HAP-1 (cell line): ENCODE results near the gene PELI2.

ENCODE experiments used
- DNase-seq, 2 experiments: peaks; one replicate each; pipeline ENCODE4 v3.0.0-alpha.2; 2016 to 2020; ENCODE audit warnings: low spot score in 2 of 2
- H3K27me3 ChIP-seq: fragments of 250-450 bp; sonication (Bioruptor Pico); 2 replicates; pipeline ENCODE4 v1.5.1; 2020; ENCODE audit warnings: low read depth, mild to moderate bottlenecking, moderate library complexity
- H3K36me3 ChIP-seq: fragments of 250-450 bp; sonication (Bioruptor Pico); replicated peaks from 2 replicates; pipeline ENCODE4 v1.5.1; 2020; ENCODE audit warnings: mild to moderate bottlenecking
- H3K4me1 ChIP-seq: fragments of 250-450 bp; sonication (Bioruptor Pico); 2 replicates; pipeline ENCODE4 v1.5.1; 2020; ENCODE audit warnings: mild to moderate bottlenecking
- H3K4me3 ChIP-seq: fragments of 250-450 bp; sonication (Bioruptor Pico); 2 replicates; pipeline ENCODE4 v1.5.1; 2020; ENCODE audit warnings: mild to moderate bottlenecking, moderate library complexity
- H3K9me3 ChIP-seq: fragments of 250-450 bp; sonication (Bioruptor Pico); 2 replicates; pipeline ENCODE4 v1.5.1; 2020; ENCODE audit warnings: mild to moderate bottlenecking, moderate library complexity
- in situ Hi-C: fragments of 300-500 bp; cut with MboI; formaldehyde crosslinking; loops from 3 replicates; pipeline ENCODE4 v1.14.3; 2020; ENCODE audit warnings: low sequenced_read_pairs, inconsistent platforms, mixed read lengths

PELI2 gene

DNA sequence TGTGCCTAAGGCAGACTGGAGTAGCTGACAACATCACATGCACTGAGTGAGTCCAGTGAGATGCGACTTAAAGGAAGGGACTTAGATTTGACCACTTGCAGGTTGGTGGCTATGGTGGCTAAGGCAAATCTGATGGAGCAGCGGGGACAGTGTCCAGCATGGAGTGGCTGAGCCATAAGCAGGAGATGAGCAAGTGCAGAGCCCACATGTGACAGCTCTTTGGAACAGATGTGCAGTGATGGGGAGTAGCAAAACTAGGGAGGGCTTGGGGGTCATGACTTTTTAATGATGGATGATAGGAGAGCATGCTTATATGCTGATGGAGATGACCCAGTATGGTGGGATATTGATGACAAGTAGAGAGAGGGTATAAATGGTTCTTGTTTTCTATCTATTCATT, 80.2 kb downstream of the PELI2 start:
- H3K27me3 ChIP-seq: no peaks in the 10 kb centered on the region
- no peak overlapping the region for H3K4me3 ChIP-seq
- H3K36me3 ChIP-seq: no peaks in the 10 kb centered on the region
- H3K9me3 ChIP-seq: no peaks in the 10 kb centered on the region
- H3K4me1 ChIP-seq: peaks cover 8% of the 10 kb centered on the region
- no peak for DNase-seq
- in situ Hi-C loops: no loop called here

DNA sequence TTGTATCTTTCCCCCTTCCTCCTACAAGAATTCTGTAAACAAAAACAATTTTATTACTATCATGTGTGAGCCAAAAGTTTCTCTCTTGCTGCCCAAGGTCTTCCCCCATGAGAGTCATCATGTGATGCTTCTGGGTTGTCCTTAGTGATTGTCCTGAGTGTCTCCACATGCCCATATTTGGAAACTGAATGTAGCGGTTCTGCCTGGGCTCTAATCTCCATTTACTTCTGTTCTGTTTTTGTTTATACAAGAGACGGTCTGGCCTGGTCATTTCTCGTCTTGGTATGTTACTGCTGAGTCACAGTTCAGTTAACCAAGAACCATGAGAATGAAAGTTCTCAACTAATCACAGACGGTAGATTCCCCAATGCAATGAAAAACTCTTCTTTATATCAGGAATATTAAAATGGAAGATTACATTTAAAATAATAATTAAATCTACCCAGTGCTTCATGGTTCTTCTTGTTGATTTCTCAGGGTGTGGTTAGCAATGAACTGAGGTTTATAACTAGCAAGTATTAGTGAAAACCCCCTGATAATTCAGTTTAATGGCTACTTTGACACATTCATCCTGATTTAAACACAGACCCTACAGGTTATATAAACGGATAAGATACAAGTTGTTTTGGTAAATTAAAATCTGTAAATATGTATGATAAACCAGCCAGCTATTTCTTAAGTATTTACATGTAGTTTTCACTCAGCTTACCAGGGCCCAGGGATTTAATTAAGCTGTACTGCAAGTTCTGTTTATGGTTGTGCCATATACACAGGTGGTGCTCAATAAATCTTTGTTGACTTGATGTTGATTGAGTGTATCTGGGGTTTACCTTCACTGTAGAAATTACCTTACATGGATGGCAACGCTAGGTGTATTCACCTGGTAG, 81.1 kb downstream of the PELI2 start:
- DNase-seq: peak; percentile 14 to 23
- Histone ChIP-seq H3K4me1 (peaks cover 8% of the 10 kb centered on the region), H3K4me3 (no peak overlapping the region)

GRCh38 chr14:56199982-56200577, 81.9 kb downstream of the PELI2 start:
- no peak for DNase-seq
- H3K4me1 ChIP-seq: peaks cover 8% of the 10 kb centered on the region
- H3K9me3 ChIP-seq: no peaks in the 10 kb centered on the region
- in situ Hi-C loops: no loop called here
- H3K36me3 ChIP-seq: no peaks in the 10 kb centered on the region
- no peaks in the 10 kb centered on the region for H3K27me3 ChIP-seq
- H3K4me3 ChIP-seq: no peak overlapping the region

More for the DNA sequence above, 81.1 kb downstream of the PELI2 start:
- Histone ChIP-seq H3K27me3 (no peaks in the 10 kb centered on the region), H3K36me3 (no peaks in the 10 kb centered on the region), H3K9me3 (no peaks in the 10 kb centered on the region)
- in situ Hi-C loops: no loop called here

DNA sequence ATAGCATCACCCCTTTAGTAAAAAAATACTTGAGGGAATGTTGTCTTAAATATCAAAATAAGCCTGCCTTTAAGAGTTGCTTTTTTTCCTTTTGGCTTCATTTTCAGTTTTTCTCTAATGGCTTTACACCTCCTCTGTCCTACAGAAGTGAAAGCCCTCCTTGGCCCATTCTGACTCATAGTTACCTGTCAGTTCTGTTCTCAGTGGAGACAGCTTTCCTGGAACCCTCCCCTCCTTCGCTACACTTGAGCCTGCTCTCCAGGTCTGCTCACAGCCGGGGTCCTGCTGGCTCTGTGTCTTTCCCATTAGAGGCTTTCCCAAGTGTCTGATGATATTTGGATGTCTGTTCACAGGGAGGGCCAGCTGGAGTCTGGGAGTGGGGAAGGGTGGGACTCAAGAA, 84.0 kb downstream of the PELI2 start:
- peaks cover 8% of the 10 kb centered on the region for H3K4me1 ChIP-seq
- in situ Hi-C loops: no loop called here
- H3K27me3 ChIP-seq: no peaks in the 10 kb centered on the region
- H3K4me3 ChIP-seq: no peak overlapping the region
- no peaks in the 10 kb centered on the region for H3K36me3 ChIP-seq
- H3K9me3 ChIP-seq: no peaks in the 10 kb centered on the region
- no peak for DNase-seq

DNA sequence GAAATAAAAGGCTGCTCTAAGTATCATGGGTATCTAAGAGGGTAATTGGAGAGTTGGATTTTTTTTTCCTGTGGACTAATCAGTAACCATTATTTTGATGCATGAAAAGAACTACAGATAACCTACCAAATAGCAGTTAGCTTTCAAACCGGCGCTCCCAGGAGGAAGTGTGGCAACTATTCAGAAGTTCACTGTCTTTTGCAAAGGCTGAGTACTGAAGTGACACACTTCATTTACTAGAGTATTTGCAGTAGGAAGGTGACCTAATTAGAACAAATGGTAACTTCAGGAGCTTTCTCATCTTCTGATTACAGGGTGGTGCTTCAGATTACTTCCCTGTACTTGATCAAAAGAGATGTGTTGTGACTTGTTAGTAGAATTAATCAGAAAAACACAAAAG, 87.7 kb downstream of the PELI2 start:
- H3K4me3 ChIP-seq: no peak overlapping the region
- no peaks in the 10 kb centered on the region for H3K27me3 ChIP-seq
- in situ Hi-C loops: no loop called here
- no peaks in the 10 kb centered on the region for H3K36me3 ChIP-seq
- DNase-seq: no peak
- no peaks in the 10 kb centered on the region for H3K4me1 ChIP-seq
- no peaks in the 10 kb centered on the region for H3K9me3 ChIP-seq

DNA sequence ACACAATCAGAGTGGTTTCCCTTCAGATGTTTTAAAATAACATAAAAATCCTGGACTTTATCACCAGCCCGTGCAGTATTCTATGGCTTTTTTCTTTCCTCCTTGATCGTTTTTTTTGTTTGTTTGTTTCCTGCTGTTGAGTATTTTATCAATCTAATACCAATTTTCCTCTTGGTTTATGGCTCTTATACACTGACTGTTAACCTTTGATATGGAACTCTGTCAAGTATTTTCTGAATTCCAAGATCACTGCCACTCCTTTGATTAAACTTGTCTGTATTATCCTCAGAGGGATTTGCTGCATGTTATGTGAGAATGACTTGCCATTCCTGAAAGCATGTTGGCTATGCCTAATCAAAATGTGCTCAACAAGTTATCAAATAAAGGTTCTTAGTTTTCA, 88.4 kb downstream of the PELI2 start:
- Histone ChIP-seq H3K36me3 (no peaks in the 10 kb centered on the region), H3K9me3 (no peaks in the 10 kb centered on the region), H3K4me1 (no peaks in the 10 kb centered on the region), H3K27me3 (no peaks in the 10 kb centered on the region), H3K4me3 (no peak overlapping the region)
- in situ Hi-C loops: no loop called here
- no peak for DNase-seq

DNA sequence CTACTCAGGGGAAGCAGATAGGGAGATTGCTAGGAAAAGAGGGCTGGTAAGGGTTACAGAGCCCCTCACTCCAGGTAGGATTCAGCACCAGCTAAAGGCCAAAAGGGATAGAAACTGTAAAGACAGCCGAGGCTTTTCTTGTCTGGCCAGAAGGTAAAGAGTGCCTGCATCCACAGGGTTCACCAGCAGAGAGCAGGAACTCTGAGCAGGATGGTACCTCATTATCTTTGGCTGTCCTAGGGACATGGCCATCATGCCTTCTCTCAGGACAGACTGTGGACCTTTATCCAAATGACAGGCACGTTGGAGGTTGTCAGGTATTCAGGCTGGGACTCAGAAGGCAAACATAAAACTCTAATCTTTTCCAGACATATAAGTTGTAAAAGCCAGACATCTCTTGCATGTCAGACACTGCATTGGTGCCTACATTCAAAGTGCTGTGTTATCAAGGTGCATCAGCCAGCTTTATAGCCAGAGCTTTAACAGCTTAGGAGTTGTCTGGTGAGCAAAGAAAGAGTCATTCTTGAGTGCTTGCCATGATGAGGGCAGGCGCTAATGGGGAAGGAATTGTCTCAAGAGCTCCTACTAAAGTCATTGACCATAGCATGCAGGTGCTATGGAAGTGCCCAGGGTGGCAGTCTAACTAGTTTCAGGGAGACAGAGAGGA, 89.5 kb downstream of the PELI2 start:
- Histone ChIP-seq H3K9me3 (no peaks in the 10 kb centered on the region), H3K36me3 (no peaks in the 10 kb centered on the region), H3K27me3 (no peaks in the 10 kb centered on the region), H3K4me1 (no peaks in the 10 kb centered on the region), H3K4me3 (no peak overlapping the region)
- in situ Hi-C loops: no loop called here
- DNase-seq: no peak

DNA sequence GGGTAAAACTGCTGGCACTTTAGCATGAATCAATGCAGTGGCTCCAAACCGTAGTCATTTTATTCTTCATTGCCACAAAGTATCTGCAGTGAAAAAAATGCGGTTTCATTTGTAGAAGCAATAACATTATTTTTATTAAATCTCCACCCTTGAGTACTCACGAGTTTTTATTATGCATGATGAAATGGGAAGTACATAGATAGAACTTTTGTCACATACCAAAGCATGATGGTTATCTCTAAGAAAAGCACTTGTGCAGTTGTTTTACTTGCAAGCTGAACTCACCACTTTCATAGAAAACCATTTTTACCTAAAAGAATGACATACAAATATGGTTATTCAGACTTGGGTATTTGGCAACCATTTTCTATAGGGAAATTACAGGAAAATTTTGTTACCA, 90.3 kb downstream of the PELI2 start:
- Histone ChIP-seq H3K4me3 (no peak overlapping the region), H3K9me3 (no peaks in the 10 kb centered on the region), H3K4me1 (no peaks in the 10 kb centered on the region), H3K36me3 (no peaks in the 10 kb centered on the region), H3K27me3 (no peaks in the 10 kb centered on the region)
- in situ Hi-C loops: no loop called here
- no peak for DNase-seq

GRCh38 chr14:56210571-56210970, 92.4 kb downstream of the PELI2 start:
- DNase-seq: no peak
- Histone ChIP-seq H3K4me3 (no peak overlapping the region), H3K9me3 (no peaks in the 10 kb centered on the region), H3K27me3 (no peaks in the 10 kb centered on the region), H3K36me3 (no peaks in the 10 kb centered on the region), H3K4me1 (no peaks in the 10 kb centered on the region)
- in situ Hi-C loops: no loop called here

DNA sequence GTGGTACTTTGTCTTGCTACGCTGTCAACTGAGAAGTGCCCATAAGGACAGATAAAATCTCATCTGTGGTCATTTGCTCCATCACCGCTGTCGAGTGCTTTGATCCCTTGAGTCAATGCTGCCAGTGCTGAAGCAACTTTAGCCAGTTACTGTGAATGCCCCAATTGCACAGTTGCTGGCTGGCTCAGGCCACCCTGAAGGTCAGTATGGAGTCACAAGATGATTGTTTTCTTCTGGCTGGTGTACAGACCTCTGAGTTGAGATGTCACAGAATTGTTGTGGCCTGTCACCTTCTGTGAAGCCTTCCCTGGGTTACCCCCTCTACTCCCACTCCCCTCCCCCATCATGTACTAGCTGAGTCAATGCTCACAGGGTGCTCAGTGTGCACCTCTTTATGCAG, 92.9 kb downstream of the PELI2 start:
- Histone ChIP-seq H3K27me3 (no peaks in the 10 kb centered on the region), H3K9me3 (no peaks in the 10 kb centered on the region), H3K4me3 (no peak overlapping the region), H3K4me1 (peaks cover under 1% of the 10 kb centered on the region; the same call in 1 of the 2 replicates), H3K36me3 (no peaks in the 10 kb centered on the region)
- in situ Hi-C loops: no loop called here
- no peak for DNase-seq

- no peak for DNase-seq
- H3K9me3 ChIP-seq: no peaks in the 10 kb centered on the region
- in situ Hi-C loops: no loop called here
- H3K4me3 ChIP-seq: no peak overlapping the region
- H3K4me1 ChIP-seq: peaks cover 7% of the 10 kb centered on the region
- no peaks in the 10 kb centered on the region for H3K27me3 ChIP-seq
- no peaks in the 10 kb centered on the region for H3K36me3 ChIP-seq
Observed at GRCh38 chr14:56211844-56212243, 93.6 kb downstream of the PELI2 start.

GRCh38 chr14:56212521-56212920, 94.3 kb downstream of the PELI2 start:
- in situ Hi-C loops: no loop called here
- Histone ChIP-seq H3K9me3 (no peaks in the 10 kb centered on the region), H3K36me3 (no peaks in the 10 kb centered on the region), H3K27me3 (no peaks in the 10 kb centered on the region), H3K4me1 (peaks cover 7% of the 10 kb centered on the region), H3K4me3 (no peak overlapping the region)
- no peak for DNase-seq

- in situ Hi-C loops: no loop called here
- DNase-seq: no peak
- H3K27me3 ChIP-seq: no peaks in the 10 kb centered on the region
Observed at GRCh38 chr14:56213306-56213705, 95.1 kb downstream of the PELI2 start.

DNA sequence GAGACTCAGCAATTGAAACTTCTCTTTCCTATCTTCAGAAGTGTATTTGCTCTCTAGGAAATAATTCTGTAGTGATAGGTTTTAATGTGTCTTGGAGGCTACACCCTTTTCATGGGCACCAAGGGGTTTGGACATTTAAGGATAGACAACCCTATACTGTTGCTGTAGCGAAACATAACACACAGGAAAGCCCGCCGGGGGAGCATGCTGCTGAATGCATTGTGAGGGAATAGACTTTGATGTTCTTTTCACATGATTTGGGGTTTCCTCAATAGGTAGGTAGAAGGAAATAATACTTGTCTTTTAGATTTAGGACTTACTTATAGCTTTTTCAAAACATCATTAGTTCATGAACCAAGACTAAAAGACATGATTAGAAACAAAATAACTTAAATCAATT, 97.0 kb downstream of the PELI2 start:
- Histone ChIP-seq H3K4me1 (peaks cover 7% of the 10 kb centered on the region), H3K27me3 (no peaks in the 10 kb centered on the region), H3K9me3 (no peaks in the 10 kb centered on the region), H3K4me3 (no peak overlapping the region), H3K36me3 (no peaks in the 10 kb centered on the region)
- no peak for DNase-seq
- in situ Hi-C loops: no loop called here

More at GRCh38 chr14:56213306-56213705, 95.1 kb downstream of the PELI2 start:
- Histone ChIP-seq H3K4me3 (no peak overlapping the region), H3K9me3 (no peaks in the 10 kb centered on the region), H3K4me1 (peaks cover 7% of the 10 kb centered on the region), H3K36me3 (no peaks in the 10 kb centered on the region)
